ENCODE results near the gene COA6. TPM values are rescaled to one million over a fixed set of nuclear protein-coding genes. Genes with fewer than 3 reads are reported as not detected.

Gene COA6
- total and polyA plus RNA-seq, 2 of the 8 experiments (the other 6 are each of a cell fraction or from before 2014, with no cell fraction given): 22.9 to 44.9 TPM

- H3K9ac ChIP-seq (replicated peaks in 1 of 4; ENCODE audit: extremely low read depth in 1 of 4, low read depth in 3 of 4, low read length in 3 of 4): no peak overlapping the region
- no peak overlapping the region for H4K91ac ChIP-seq (replicated peaks; ENCODE audit: insufficient read length, low read length)
- H3K4me2 ChIP-seq (ENCODE audit: insufficient read depth in 1 of 2, low read depth in 2 of 2, low read length in 2 of 2): no peak overlapping the region
- H3K23me2 ChIP-seq (ENCODE audit: low read depth, low read length): no peaks in the 10 kb centered on the region
- no peak overlapping the region for H3K18ac ChIP-seq (ENCODE audit: extremely low read depth, low read length)
- no peak overlapping the region for H3K27ac ChIP-seq (ENCODE audit: low read depth, low read length)
- no peak for FAIRE-seq
- H3K79me2 ChIP-seq (ENCODE audit: control insufficient read depth in 1 of 2, insufficient read depth in 2 of 2, low read length in 2 of 2): no peaks in the 10 kb centered on the region
- H2AFZ ChIP-seq (ENCODE audit: low read length): no peak overlapping the region
- no peak overlapping the region for H3K56ac ChIP-seq (replicated peaks; ENCODE audit: insufficient read length, low read depth, low read length)
- no peaks in the 10 kb centered on the region for H3K79me1 ChIP-seq (ENCODE audit: low read depth, low read length)
- peaks cover 0 to 14% (median 4%) of the 10 kb centered on the region in 4 experiments; a peak in 7 of 8 replicates for H3K36me3 ChIP-seq (ENCODE audit: control insufficient read depth in 2 of 4, insufficient read depth in 4 of 4, low read length in 3 of 4)
- no peak overlapping the region for H2BK15ac ChIP-seq (ENCODE audit: low read length)
- no peak overlapping the region for H2BK120ac ChIP-seq (replicated peaks; ENCODE audit: low read depth, low read length)
- H2BK20ac ChIP-seq (ENCODE audit: low read length): no peak overlapping the region
- WGBS, 2 experiments (ENCODE audit: extremely low coverage in 1 of 2, insufficient coverage in 1 of 2, insufficient read length in 1 of 2, insufficient replicate concordance in 2 of 2, low coverage in 1 of 2, low lambda C conversion rate in 2 of 2, missing lambda C conversion rate in 1 of 2): 87% methylated on average over 5 of the region's 5 CpGs; no CpG with 5 or more reads in 1 of the 2 experiments
- no peaks in the 10 kb centered on the region for H3K27me3 ChIP-seq (replicated peaks in 1 of 4; ENCODE audit: control insufficient read depth in 3 of 4, extremely low read depth in 1 of 4, insufficient read depth in 3 of 4, low read length in 3 of 4)
- no peak overlapping the region for H3K4me3 ChIP-seq (ENCODE audit: extremely low read depth in 1 of 4, insufficient read depth in 2 of 4, low read depth in 3 of 4, low read length in 4 of 4)
- H4K8ac ChIP-seq (ENCODE audit: extremely low read depth, insufficient read depth, low read length): no peak overlapping the region
- no peak overlapping the region for H3K14ac ChIP-seq (ENCODE audit: insufficient read length)
- no peak overlapping the region for H3K4ac ChIP-seq (replicated peaks; ENCODE audit: insufficient read length, low read depth, low read length)
- H4K20me1 ChIP-seq (replicated peaks in 1 of 2; ENCODE audit: control insufficient read depth in 1 of 2, insufficient read depth in 2 of 2, low read length in 2 of 2): no peaks in the 10 kb centered on the region
- H3K9me3 ChIP-seq (ENCODE audit: insufficient read depth in 2 of 2, low read depth in 1 of 2, low read length in 1 of 2): no peaks in the 10 kb centered on the region
- no peak overlapping the region for H4K5ac ChIP-seq (ENCODE audit: insufficient read length, low read depth, low read length)
- no peak overlapping the region for H2AK5ac ChIP-seq (ENCODE audit: low read depth, low read length)
- ChIA-PET POLR2A (ENCODE audit: partially characterized antibody) (no interaction called here), CTCF (ENCODE audit: partially characterized antibody) (no interaction called here)
- H3K4me1 ChIP-seq (replicated peaks in 1 of 4; ENCODE audit: control insufficient read depth in 3 of 4, insufficient read depth in 4 of 4, low read length in 3 of 4): no peaks in the 10 kb centered on the region
- H2BK5ac ChIP-seq (ENCODE audit: low read depth, low read length): no peak overlapping the region
- DNase-seq (ENCODE audit: low read depth in 1 of 2, low spot score in 2 of 2): no peak
- H3K23ac ChIP-seq (ENCODE audit: insufficient read length): no peak overlapping the region
- no peak overlapping the region for H2BK12ac ChIP-seq (ENCODE audit: low read depth, low read length)
- no peak for TF ChIP-seq BACH1 (IDR thresholded peaks at IDR 0.05; ENCODE audit: low read length)
- no peak for TF ChIP-seq TCF12 (IDR thresholded peaks at IDR 0.05; ENCODE audit: low read depth, low read length)
- no peak for TF ChIP-seq JUND (IDR thresholded peaks at IDR 0.05; ENCODE audit: low read length)
- no peak for TF ChIP-seq TAF1 (IDR thresholded peaks at IDR 0.05; ENCODE audit: low read depth, low read length)
- no peak for TF ChIP-seq RFX5 (IDR thresholded peaks at IDR 0.05; ENCODE audit: borderline replicate concordance, low read depth, low read length)
- TF ChIP-seq CBX5 (IDR thresholded peaks at IDR 0.05; ENCODE audit: low read depth, low read length): no peak
- TF ChIP-seq TAF7 (optimal IDR thresholded peaks at IDR 0.05; ENCODE audit: borderline replicate concordance, low read depth, low read length): no peak
- TF ChIP-seq CBX8 (IDR thresholded peaks at IDR 0.05; ENCODE audit: borderline replicate concordance, low read depth, low read length): no peak
- no peak for TF ChIP-seq SP2 (IDR thresholded peaks at IDR 0.05; ENCODE audit: low read length)
- no peak for TF ChIP-seq SIX5 (IDR thresholded peaks at IDR 0.05; ENCODE audit: low read depth, low read length)
- no peak for TF ChIP-seq TBP (IDR thresholded peaks at IDR 0.05; ENCODE audit: low read depth, low read length)
- TF ChIP-seq SIN3A (conservative IDR thresholded peaks at IDR 0.05 in 1 of 2, IDR thresholded peaks at IDR 0.05 in 1 of 2; ENCODE audit: low read depth in 1 of 2, low read length in 2 of 2): no peak
- TF ChIP-seq SRF (IDR thresholded peaks at IDR 0.05; ENCODE audit: low read depth, low read length): no peak
- no peak for TF ChIP-seq MAX (IDR thresholded peaks at IDR 0.05)
- no peak for TF ChIP-seq EGR1 (IDR thresholded peaks at IDR 0.05; ENCODE audit: borderline replicate concordance, low read depth, low read length)
- no peak for TF ChIP-seq CTBP2 (IDR thresholded peaks at IDR 0.05; ENCODE audit: borderline replicate concordance, insufficient read depth, insufficient read length, low read length)
These were observed 56.2 kb downstream of the COA6 start for GRCh38 chr1:234429434-234429806.

Data from H1 (cell line).